ENCODE measurements around the gene MEGF8. TPM values are rescaled to one million over a fixed set of nuclear protein-coding genes. Genes with fewer than 3 reads are reported as not detected.

Gene MEGF8
- total and polyA plus RNA-seq, 9 of the 15 experiments (the other 6 are each of a cell fraction or from before 2014, with no cell fraction given), result 0.28 to 13.1 (median 3.0) TPM

DNA sequence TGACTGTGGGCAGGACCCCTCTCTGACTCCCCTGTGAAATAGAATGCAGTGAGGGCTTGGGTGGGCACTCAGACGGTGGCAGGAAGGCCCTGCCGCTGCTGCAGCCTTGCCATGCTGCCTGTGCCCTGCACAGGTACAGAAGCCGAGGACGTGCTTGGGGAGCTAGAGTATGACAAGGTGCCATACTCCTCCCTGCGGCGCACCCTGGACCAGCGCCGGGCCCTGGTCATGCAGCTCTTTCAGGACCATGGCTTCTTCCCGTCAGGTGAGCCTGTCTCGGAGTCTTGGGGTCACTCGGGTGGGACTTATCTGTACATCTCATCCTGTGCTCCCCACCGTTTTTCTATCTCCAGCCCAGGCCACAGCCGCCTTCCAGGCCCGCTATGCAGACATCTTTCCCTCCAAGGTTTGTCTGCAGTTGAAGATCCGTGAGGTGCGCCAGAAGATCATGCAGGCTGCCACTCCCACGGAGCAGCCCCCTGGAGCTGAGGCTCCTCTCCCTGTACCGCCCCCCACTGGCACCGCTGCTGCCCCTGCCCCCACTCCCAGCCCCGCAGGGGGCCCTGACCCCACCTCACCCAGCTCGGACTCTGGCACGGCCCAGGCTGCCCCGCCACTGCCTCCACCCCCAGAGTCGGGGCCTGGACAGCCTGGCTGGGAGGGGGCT, 30.8 kb upstream of the MEGF8 start (continued):
- TF ChIP-seq FOXA3 (CRISPR knock-in tag; conservative IDR thresholded peaks at IDR 0.05 in 1 of 2, IDR thresholded peaks at IDR 0.05 in 1 of 2) (no peak), ETV6 (IDR thresholded peaks at IDR 0.05; ENCODE audit: borderline replicate concordance in 1 of 2, low read depth in 2 of 2, low read length in 1 of 2) (no peak), ETV6 (CRISPR knock-in tag; IDR thresholded peaks at IDR 0.05; ENCODE audit: borderline replicate concordance) (no peak)

DNA sequence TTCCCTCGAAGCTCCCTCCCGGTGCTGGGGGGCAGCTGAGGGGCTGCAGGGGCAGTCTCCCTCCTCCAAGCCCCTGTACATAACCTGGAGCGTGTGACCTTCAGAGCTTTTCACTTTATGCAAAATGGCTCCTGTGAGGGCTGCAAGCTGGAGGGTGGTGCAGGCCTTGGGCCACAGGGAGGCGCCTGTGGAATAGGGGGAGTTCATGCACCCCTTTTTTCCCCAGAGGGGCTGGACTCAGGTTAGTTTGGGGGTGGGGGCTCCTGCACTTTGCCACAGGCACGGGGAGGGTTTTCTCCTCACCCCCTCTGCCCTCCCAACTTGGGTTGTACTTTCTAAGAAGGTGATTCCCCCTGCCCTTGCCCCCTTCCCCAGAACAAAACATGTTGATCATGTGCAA, 30.1 kb upstream of the MEGF8 start:
- Histone ChIP-seq H3K4me2 (ENCODE audit: insufficient read depth, low read length) (no peak overlapping the region), H2AFZ (ENCODE audit: low read depth, low read length) (no peak overlapping the region), H3K79me2 (ENCODE audit: control insufficient read depth, insufficient read depth, low read length) (no peaks in the 10 kb centered on the region), H3K9me3 (replicated peaks; ENCODE audit: control insufficient read depth, insufficient read depth, low read depth, low read length) (no peaks in the 10 kb centered on the region), H3K4me3 (no peak overlapping the region), H3K36me3 (ENCODE audit: control insufficient read depth, insufficient read depth, low read length) (peaks cover 80% of the 10 kb centered on the region; the same call in 2 of the 3 replicates), H3K9me1 (ENCODE audit: control insufficient read depth, insufficient read depth, low read length) (no peaks in the 10 kb centered on the region), H3K27me3 (ENCODE audit: control insufficient read depth in 2 of 2, insufficient read depth in 2 of 2, low read length in 2 of 2) (no peaks in the 10 kb centered on the region), H3K9ac (ENCODE audit: insufficient read depth in 1 of 2, low read depth in 2 of 2, low read length in 2 of 2) (no peak overlapping the region), H4K20me1 (replicated peaks; ENCODE audit: control insufficient read depth, insufficient read depth, low read length) (peaks cover 7% of the 10 kb centered on the region; the same call in 1 of the 2 replicates), H3K4me1 (replicated peaks in 1 of 2; ENCODE audit: control insufficient read depth in 2 of 2, insufficient read depth in 2 of 2, low read length in 2 of 2) (peaks cover 0 to 60% of the 10 kb centered on the region in 2 experiments; a peak in 3 of 5 replicates), H3K27ac (ENCODE audit: extremely low read depth, low read depth, low read length) (no peak overlapping the region)
- CTCF ChIA-PET (ENCODE audit: low intra/inter-chr PET ratio), result interaction anchor here (0.7 to 2.3 kb wide), 3 partner anchors 50 to 187 kb away, joined by 5 to 13 read pairs (median 9); partner anchors contain the start of gene POU2F2
- intact Hi-C loops (cut with micrococcal nuclease) (loop anchor here (5.0 kb wide), 1 partner anchor 53 kb away; the partner anchor contains the start of gene GSK3A), in situ Hi-C loops (cut with MboI) (no loop called here)
- POLR2A ChIA-PET, result interaction anchor here (1.4 kb wide), 1 partner anchor 85 kb away, joined by 4 read pairs; no protein-coding TSS in a partner anchor
- DNase-seq (ENCODE audit: extremely low read depth in 1 of 4, low spot score in 3 of 4) (no peak), ATAC-seq (peak; percentile 6; the same call in 1 of the 3 replicates), FAIRE-seq (no peak)
- TF ChIP-seq, protein P1, sequence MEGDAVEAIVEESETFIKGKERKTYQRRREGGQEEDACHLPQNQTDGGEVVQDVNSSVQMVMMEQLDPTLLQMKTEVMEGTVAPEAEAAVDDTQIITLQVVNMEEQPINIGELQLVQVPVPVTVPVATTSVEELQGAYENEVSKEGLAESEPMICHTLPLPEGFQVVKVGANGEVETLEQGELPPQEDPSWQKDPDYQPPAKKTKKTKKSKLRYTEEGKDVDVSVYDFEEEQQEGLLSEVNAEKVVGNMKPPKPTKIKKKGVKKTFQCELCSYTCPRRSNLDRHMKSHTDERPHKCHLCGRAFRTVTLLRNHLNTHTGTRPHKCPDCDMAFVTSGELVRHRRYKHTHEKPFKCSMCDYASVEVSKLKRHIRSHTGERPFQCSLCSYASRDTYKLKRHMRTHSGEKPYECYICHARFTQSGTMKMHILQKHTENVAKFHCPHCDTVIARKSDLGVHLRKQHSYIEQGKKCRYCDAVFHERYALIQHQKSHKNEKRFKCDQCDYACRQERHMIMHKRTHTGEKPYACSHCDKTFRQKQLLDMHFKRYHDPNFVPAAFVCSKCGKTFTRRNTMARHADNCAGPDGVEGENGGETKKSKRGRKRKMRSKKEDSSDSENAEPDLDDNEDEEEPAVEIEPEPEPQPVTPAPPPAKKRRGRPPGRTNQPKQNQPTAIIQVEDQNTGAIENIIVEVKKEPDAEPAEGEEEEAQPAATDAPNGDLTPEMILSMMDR (IDR thresholded peaks at IDR 0.05 in 2 of 3, conservative IDR thresholded peaks at IDR 0.05 in 1 of 3; ENCODE audit: insufficient read depth in 2 of 3, low read depth in 1 of 3, low read length in 3 of 3), result 0 out of 6 replicates have a peak, but pooled peaks of 1 of the 3 experiments have one; percentile 26
- TF ChIP-seq FOXP1 (CRISPR knock-in tag; IDR thresholded peaks at IDR 0.05), result no peak
- BruUV-seq (replicated peaks), result TSS peak; percentile 40
- 43% methylated on average over 2 of the region's 5 CpGs for WGBS (ENCODE audit: insufficient coverage, low coverage, missing lambda C conversion rate)

Data from K562 (cell line).